Type B pancreatic cell (in vitro differentiated cells): ENCODE measurements around the gene PRPF18. TPM values are rescaled to one million over a fixed set of nuclear protein-coding genes. Genes with fewer than 3 reads are reported as not detected.

ENCODE experiments used
- DNase-seq: peaks from one replicate; pipeline ENCODE4 v3.0.0; 2021; ENCODE audit warnings: mixed read lengths; ENCODE audit not compliant: unreplicated experiment; ENCODE audit errors: extremely low spot score
- H3K27ac Mint-ChIP-seq: 2 replicates; pipeline ENCODE4 v1.8.0; 2021; ENCODE audit warnings: mild to moderate bottlenecking, mixed read lengths
- H3K27me3 Mint-ChIP-seq: 2 replicates; pipeline ENCODE4 v1.8.0; 2021; ENCODE audit warnings: mixed read lengths
- H3K36me3 Mint-ChIP-seq: 2 replicates; pipeline ENCODE4 v1.8.0; 2021; ENCODE audit warnings: mixed read lengths
- H3K4me1 Mint-ChIP-seq: one replicate; pipeline ENCODE4 v1.8.0; 2021; ENCODE audit warnings: mixed read lengths; ENCODE audit not compliant: unreplicated experiment
- H3K4me3 Mint-ChIP-seq: 2 replicates; pipeline ENCODE4 v1.8.0; 2021; ENCODE audit warnings: mild to moderate bottlenecking, mixed read lengths
- H3K9me3 Mint-ChIP-seq: 2 replicates; pipeline ENCODE4 v1.8.0; 2021; ENCODE audit warnings: mixed read lengths
- total RNA-seq: library from RNA; stranded (reverse); gene quantifications from 2 replicates; pipeline ENCODE4 v1.2.1, GENCODE V29; 2021; ENCODE audit warnings: low replicate concordance
- TF ChIP-seq, protein P1 (sequence below): fragments of 200-600 bp; sonication (generic); conservative IDR thresholded peaks from 2 replicates; pipeline ENCODE4 v1.5.0; 2021; ENCODE audit warnings: antibody characterized with exemption, mild to moderate bottlenecking

PRPF18 gene
- total RNA-seq, 1 donor from 2014 or later = 16.7 TPM

GRCh38 chr10:13661256-13661655 lies 74.5 kb downstream of the PRPF18 start:
- TF ChIP-seq, protein P1, sequence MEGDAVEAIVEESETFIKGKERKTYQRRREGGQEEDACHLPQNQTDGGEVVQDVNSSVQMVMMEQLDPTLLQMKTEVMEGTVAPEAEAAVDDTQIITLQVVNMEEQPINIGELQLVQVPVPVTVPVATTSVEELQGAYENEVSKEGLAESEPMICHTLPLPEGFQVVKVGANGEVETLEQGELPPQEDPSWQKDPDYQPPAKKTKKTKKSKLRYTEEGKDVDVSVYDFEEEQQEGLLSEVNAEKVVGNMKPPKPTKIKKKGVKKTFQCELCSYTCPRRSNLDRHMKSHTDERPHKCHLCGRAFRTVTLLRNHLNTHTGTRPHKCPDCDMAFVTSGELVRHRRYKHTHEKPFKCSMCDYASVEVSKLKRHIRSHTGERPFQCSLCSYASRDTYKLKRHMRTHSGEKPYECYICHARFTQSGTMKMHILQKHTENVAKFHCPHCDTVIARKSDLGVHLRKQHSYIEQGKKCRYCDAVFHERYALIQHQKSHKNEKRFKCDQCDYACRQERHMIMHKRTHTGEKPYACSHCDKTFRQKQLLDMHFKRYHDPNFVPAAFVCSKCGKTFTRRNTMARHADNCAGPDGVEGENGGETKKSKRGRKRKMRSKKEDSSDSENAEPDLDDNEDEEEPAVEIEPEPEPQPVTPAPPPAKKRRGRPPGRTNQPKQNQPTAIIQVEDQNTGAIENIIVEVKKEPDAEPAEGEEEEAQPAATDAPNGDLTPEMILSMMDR = no peak
- Mint-ChIP-seq H3K4me1 (peaks cover 20% of the 10 kb centered on the region), H3K36me3 (peaks cover 41% of the 10 kb centered on the region), H3K27me3 (no peaks in the 10 kb centered on the region), H3K9me3 (no peaks in the 10 kb centered on the region), H3K4me3 (no peak overlapping the region), H3K27ac (peak overlapping the region; percentile 3)
- no peak for DNase-seq

GRCh38 chr10:13665516-13666262 lies 78.9 kb downstream of the PRPF18 start:
- H3K27ac Mint-ChIP-seq = no peak overlapping the region

GRCh38 chr10:13668126-13668525 lies 81.4 kb downstream of the PRPF18 start:
- Mint-ChIP-seq H3K27ac (no peak overlapping the region), H3K4me1 (peaks cover 32% of the 10 kb centered on the region), H3K27me3 (no peaks in the 10 kb centered on the region), H3K9me3 (no peaks in the 10 kb centered on the region), H3K4me3 (no peak overlapping the region), H3K36me3 (peaks cover 56% of the 10 kb centered on the region)
- TF ChIP-seq, protein P1 = no peak
- no peak for DNase-seq

More at GRCh38 chr10:13665516-13666262, 78.9 kb downstream of the PRPF18 start:
- peaks cover 61% of the 10 kb centered on the region for H3K36me3 Mint-ChIP-seq
- TF ChIP-seq, protein P1 = no peak
- peaks cover 25% of the 10 kb centered on the region for H3K4me1 Mint-ChIP-seq
- H3K4me3 Mint-ChIP-seq = no peak overlapping the region
- no peaks in the 10 kb centered on the region for H3K9me3 Mint-ChIP-seq
- no peak for DNase-seq
- H3K27me3 Mint-ChIP-seq = no peaks in the 10 kb centered on the region

DNA sequence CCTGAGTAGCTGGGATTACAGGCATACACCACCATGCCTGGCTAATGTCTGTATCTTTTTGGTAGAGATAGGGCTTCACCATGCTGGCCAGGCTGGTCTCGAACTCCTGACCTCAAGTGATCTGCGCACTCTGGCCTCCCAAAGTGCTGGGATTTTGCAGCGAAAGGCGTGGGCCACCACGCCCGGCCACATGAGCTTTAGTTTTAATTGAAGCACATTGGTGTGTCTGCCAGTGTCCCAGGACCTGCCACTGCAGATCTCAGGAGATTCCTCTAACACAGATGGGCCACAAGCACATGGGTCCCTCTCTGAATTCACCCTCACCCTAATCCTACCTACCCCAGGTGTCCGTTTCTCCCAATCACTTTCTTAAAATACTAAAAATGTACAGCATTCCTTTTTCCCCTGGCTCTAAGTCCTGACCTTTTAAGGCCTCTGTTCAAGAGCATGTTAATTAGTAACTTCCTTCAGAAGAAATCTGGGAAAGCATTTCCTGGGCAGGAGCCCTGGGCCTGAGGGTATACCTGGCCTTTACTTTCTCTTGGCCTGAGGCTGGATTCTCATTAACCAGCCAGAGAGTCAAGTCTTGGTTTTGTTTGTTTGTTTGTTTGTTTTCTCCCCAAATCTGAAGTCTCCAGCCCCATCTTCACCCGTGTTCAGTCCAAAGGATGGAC lies 82.6 kb downstream of the PRPF18 start:
- H3K4me1 Mint-ChIP-seq = peaks cover 36% of the 10 kb centered on the region
- no peak for DNase-seq
- no peak overlapping the region for H3K4me3 Mint-ChIP-seq
- no peaks in the 10 kb centered on the region for H3K9me3 Mint-ChIP-seq
- peaks cover 48% of the 10 kb centered on the region for H3K36me3 Mint-ChIP-seq
- H3K27ac Mint-ChIP-seq = no peak overlapping the region
- H3K27me3 Mint-ChIP-seq = no peaks in the 10 kb centered on the region
- TF ChIP-seq, protein P1 = no peak

GRCh38 chr10:13669901-13670300 lies 83.1 kb downstream of the PRPF18 start:
- Mint-ChIP-seq H3K4me3 (no peak overlapping the region), H3K9me3 (no peaks in the 10 kb centered on the region), H3K27ac (peak overlapping the region; percentile 34), H3K36me3 (peaks cover 52% of the 10 kb centered on the region), H3K4me1 (peaks cover 42% of the 10 kb centered on the region), H3K27me3 (no peaks in the 10 kb centered on the region)
- TF ChIP-seq, protein P1 = no peak
- DNase-seq = no peak
